AG04449 (cell line): Measurements from ENCODE around the gene ZNF12.
"Not testable (repeated sequence)": the region's sequence is repeated elsewhere in the genome, so short reads cannot be mapped to it uniquely, and the experiment has no call there.

ENCODE experiments used
- CTCF ChIA-PET: fragments of 350-600 bp; formaldehyde crosslinking; extraction: SDS; loops from one replicate; lab custom pipeline; 2021; ENCODE audit warnings: antibody characterized with exemption; lab: Yijun Ruan, JAX
- POLR2A ChIA-PET: fragments of 400-600, 350-600 bp; formaldehyde crosslinking; extraction: SDS; loops from one replicate; lab custom pipeline; 2020; ENCODE audit warnings: antibody characterized with exemption, inconsistent platforms; lab: Yijun Ruan, JAX
- DNase-seq: peaks from one replicate; pipeline ENCODE4 v3.0.0-alpha.2; 2010; ENCODE audit warnings: low read depth, low spot score
- H3K4me3 ChIP-seq: 2 replicates; pipeline ENCODE4 v1.5.1; 2011; ENCODE audit warnings: low read depth, mild to moderate bottlenecking, control low read depth, low read length
- CTCF ChIP-seq: IDR thresholded peaks from one replicate; pipeline ENCODE4 v1.5.1; 2011; ENCODE audit warnings: mild to moderate bottlenecking, moderate library complexity, low read length, control low read depth, inconsistent platforms; ENCODE audit not compliant: insufficient read depth; ENCODE audit errors: missing control alignments

Gene ZNF12

GRCh38 chr7:6727663-6728062 lies 20.9 kb upstream of the ZNF12 start:
- TF ChIP-seq CTCF, result no peak

GRCh38 chr7:6726341-6726740 lies 19.6 kb upstream of the ZNF12 start:
- CTCF ChIA-PET, POLR2A ChIA-PET: not testable (repeated sequence)

More at GRCh38 chr7:6727663-6728062, 20.9 kb upstream of the ZNF12 start:
- no peak overlapping the region for H3K4me3 ChIP-seq
- ChIA-PET CTCF (no interaction called here), POLR2A (no interaction called here)
- DNase-seq, result no peak

GRCh38 chr7:6725003-6725402 lies 18.3 kb upstream of the ZNF12 start:
- TF ChIP-seq CTCF, result no peak
- DNase-seq, result no peak
- CTCF ChIA-PET, result no interaction called here
- POLR2A ChIA-PET, result no interaction called here
- no peak overlapping the region for H3K4me3 ChIP-seq

More at GRCh38 chr7:6726341-6726740, 19.6 kb upstream of the ZNF12 start:
- DNase-seq, H3K4me3 ChIP-seq: not testable (repeated sequence)

- POLR2A ChIA-PET, CTCF ChIA-PET, H3K4me3 ChIP-seq, DNase-seq: not testable (repeated sequence)
These were observed 17.6 kb upstream of the ZNF12 start for GRCh38 chr7:6724351-6724750.

- H3K4me3 ChIP-seq, result no peak overlapping the region
- ChIA-PET POLR2A (no interaction called here), CTCF (no interaction called here)
- no peak for DNase-seq
- TF ChIP-seq CTCF, result no peak
These were observed 11.4 kb upstream of the ZNF12 start for GRCh38 chr7:6718124-6718523.

- H3K4me3 ChIP-seq, POLR2A ChIA-PET, DNase-seq, CTCF ChIA-PET: not testable (repeated sequence)
These were observed 9.2 kb upstream of the ZNF12 start for GRCh38 chr7:6715898-6716297.

GRCh38 chr7:6714360-6714759 lies 7.6 kb upstream of the ZNF12 start:
- no peak for TF ChIP-seq CTCF
- CTCF ChIA-PET, result no interaction called here
- POLR2A ChIA-PET, result no interaction called here
- H3K4me3 ChIP-seq, result no peak overlapping the region
- no peak for DNase-seq

- CTCF ChIA-PET, result no interaction called here
- POLR2A ChIA-PET, result no interaction called here
- no peak for TF ChIP-seq CTCF
- DNase-seq, result no peak
- no peak overlapping the region for H3K4me3 ChIP-seq
These were observed 3.1 kb upstream of the ZNF12 start for GRCh38 chr7:6709808-6710207.
